NCI-H2171 treated with DMSO at 0.1 percent for 48 hours (cell line): ENCODE results near the gene C22orf15.
A peak's percentile ranks its signal among the peaks of the same experiment; 100 is the strongest.

Experiments used
- DNase-seq: peaks from one replicate; lab custom pipeline; 2025; lab: John Stamatoyannopoulos, UW

Gene C22orf15

GRCh38 chr22:23750714-23751440 lies 11.9 kb upstream of the C22orf15 start, which contains the start of gene ZNF70:
Gene ZNF70 (minus strand): TSS chr22:23751112. CDS start chr22:23745140, 5,972 bp downstream.
- peak; percentile 84 for DNase-seq

GRCh38 chr22:23751441-23751996 lies 11.3 kb upstream of the C22orf15 start:
- peak; percentile 58 for DNase-seq

- no peak for DNase-seq
These were observed 10.6 kb upstream of the C22orf15 start for GRCh38 chr22:23752090-23752691.

GRCh38 chr22:23752750-23753149 lies 10.0 kb upstream of the C22orf15 start:
- DNase-seq: no peak

- DNase-seq: no peak
These were observed 9.4 kb upstream of the C22orf15 start for GRCh38 chr22:23753385-23753784.

- no peak for DNase-seq
These were observed 8.4 kb upstream of the C22orf15 start, which contains the start of gene VPREB3 for GRCh38 chr22:23754220-23754919. Gene VPREB3 (minus strand): TSS chr22:23754425. CDS start chr22:23754363, 62 bp downstream.

GRCh38 chr22:23754980-23755636 lies 7.7 kb upstream of the C22orf15 start:
- DNase-seq: no peak

- DNase-seq: no peak
These were observed 7.1 kb upstream of the C22orf15 start for GRCh38 chr22:23755711-23756110.

GRCh38 chr22:23756891-23757290 lies 5.9 kb upstream of the C22orf15 start:
- no peak for DNase-seq

- DNase-seq: no peak
These were observed 3.2 kb upstream of the C22orf15 start for GRCh38 chr22:23759566-23759965.

GRCh38 chr22:23760056-23760455 lies 2.7 kb upstream of the C22orf15 start:
- DNase-seq: no peak

GRCh38 chr22:23763579-23763945 lies 772 bp downstream of the C22orf15 start:
- DNase-seq: no peak

- DNase-seq: no peak
These were observed 1.2 kb downstream of the C22orf15 start for GRCh38 chr22:23763954-23764353.

GRCh38 chr22:23764899-23765881 lies 2.4 kb downstream of the C22orf15 start:
- DNase-seq: no peak

- no peak for DNase-seq
These were observed 4.5 kb downstream of the C22orf15 start for GRCh38 chr22:23767303-23767672.

GRCh38 chr22:23767673-23768548 lies 5.1 kb downstream of the C22orf15 start, which contains the start of gene CHCHD10:
Gene CHCHD10 (minus strand): TSS chr22:23767972. CDS start chr22:23767874, 98 bp downstream.
- peak; percentile 70 for DNase-seq

GRCh38 chr22:23769321-23769965 lies 6.7 kb downstream of the C22orf15 start:
- no peak for DNase-seq

GRCh38 chr22:23772315-23772648 lies 9.5 kb downstream of the C22orf15 start:
- no peak for DNase-seq
